Ishikawa (cell line): ENCODE data around the gene CACNA1D.
A peak's percentile ranks its signal among the peaks of the same experiment; 100 is the strongest.

ENCODE experiments used
- CEBPB ChIP-seq: IDR thresholded peaks from 2 replicates; pipeline ENCODE4 v1.6.1; 2012
- CREB1 ChIP-seq: IDR thresholded peaks from 2 replicates; pipeline ENCODE4 v1.6.1; 2012; ENCODE audit warnings: low read depth
- EGR1 ChIP-seq: IDR thresholded peaks from 2 replicates; pipeline ENCODE4 v1.6.1; 2012
- EP300 ChIP-seq: IDR thresholded peaks from 2 replicates; pipeline ENCODE4 v1.6.1; 2012; ENCODE audit warnings: borderline replicate concordance
- FOXM1 ChIP-seq: IDR thresholded peaks from 2 replicates; pipeline ENCODE4 v1.6.1; 2012; ENCODE audit warnings: low read depth, borderline replicate concordance
- MAX ChIP-seq: IDR thresholded peaks from 2 replicates; pipeline ENCODE4 v1.6.1; 2012
- NFIC ChIP-seq: IDR thresholded peaks from 2 replicates; pipeline ENCODE4 v1.6.1; 2012
- RAD21 ChIP-seq: IDR thresholded peaks from 2 replicates; pipeline ENCODE4 v1.6.1; 2012; ENCODE audit warnings: low read depth
- REST ChIP-seq: IDR thresholded peaks from 2 replicates; pipeline ENCODE4 v1.6.1; 2012; ENCODE audit warnings: low read depth, mild to moderate bottlenecking
- TAF1 ChIP-seq: IDR thresholded peaks from 2 replicates; pipeline ENCODE4 v1.6.1; 2012; ENCODE audit warnings: low read depth, mild to moderate bottlenecking
- TCF12 ChIP-seq: IDR thresholded peaks from 2 replicates; pipeline ENCODE4 v1.6.1; 2012; ENCODE audit warnings: low read depth
- TEAD4 ChIP-seq: IDR thresholded peaks from 2 replicates; pipeline ENCODE4 v1.6.1; 2012
- USF1 ChIP-seq: IDR thresholded peaks from 2 replicates; pipeline ENCODE4 v1.6.1; 2012
- YY1 ChIP-seq: IDR thresholded peaks from 2 replicates; pipeline ENCODE4 v1.6.1; 2012; ENCODE audit warnings: low read depth
- ZBTB7A ChIP-seq: IDR thresholded peaks from 2 replicates; pipeline ENCODE4 v1.6.1; 2012; ENCODE audit warnings: low read depth

CACNA1D gene

GRCh38 chr3:53837331-53837730, 342.9 kb downstream of the CACNA1D start:
- TF ChIP-seq CEBPB: no peak
- no peak for TF ChIP-seq REST
- no peak for TF ChIP-seq TEAD4
- TF ChIP-seq EGR1: no peak
- no peak for TF ChIP-seq USF1
- no peak for TF ChIP-seq FOXM1
- TF ChIP-seq TCF12: no peak
- no peak for TF ChIP-seq MAX
- TF ChIP-seq NFIC: no peak
- TF ChIP-seq TAF1: no peak
- TF ChIP-seq RAD21: no peak
- TF ChIP-seq YY1: no peak
- TF ChIP-seq ZBTB7A: no peak
- TF ChIP-seq EP300: no peak
- TF ChIP-seq CREB1: no peak

- TF ChIP-seq EGR1 (no peak), FOXM1 (no peak), NFIC (no peak), USF1 (no peak), CEBPB (no peak), MAX (no peak), TCF12 (no peak), REST (no peak), EP300 (no peak), YY1 (no peak), CREB1 (no peak), TEAD4 (no peak)
Measured at GRCh38 chr3:53841296-53841695, 346.9 kb downstream of the CACNA1D start.

- TF ChIP-seq EGR1 (peak; percentile 63; the same call in 1 of the 2 replicates), CEBPB (no peak), MAX (peak; percentile 31; the same call in 1 of the 2 replicates), CREB1 (no peak), NFIC (peak; percentile 40; the same call in 1 of the 2 replicates)
Measured at GRCh38 chr3:53842436-53843194, 348.2 kb downstream of the CACNA1D start.

GRCh38 chr3:53843195-53844177, 349.1 kb downstream of the CACNA1D start:
- TF ChIP-seq YY1: no peak
- no peak for TF ChIP-seq TAF1
- no peak for TF ChIP-seq REST
